ENCODE results near the gene AMOTL2. TPM values are rescaled to one million over a fixed set of nuclear protein-coding genes. Genes with fewer than 3 reads are reported as not detected.

AMOTL2 gene
- total RNA-seq (2022; extraction: Qiagen RNA extraction; ENCODE audit: low read depth), result 36.3 to 43.2 TPM (median 41.7 TPM) in 5 replicates

GRCh38 chr3:134374105-134374790 lies at the start of gene AMOTL2:
TSS of gene AMOTL2 (minus strand) at chr3:134374447. CDS start at chr3:134371433, 3,014 bp downstream.

Other genes with a start within 250 kb of the AMOTL2 start
- 20.8 to 36.9 TPM (median 28.1 TPM) in 5 replicates for gene RYK, start 123.6 kb downstream of the AMOTL2 start, total RNA-seq (2022; extraction: Qiagen RNA extraction; ENCODE audit: low read depth)
- 34.3 to 51.5 TPM (median 47.6 TPM) in 5 replicates for gene ANAPC13, start 111.5 kb upstream of the AMOTL2 start, total RNA-seq (2022; extraction: Qiagen RNA extraction; ENCODE audit: low read depth)
- gene CEP63, start 111.6 kb upstream of the AMOTL2 start, total RNA-seq (2022; extraction: Qiagen RNA extraction; ENCODE audit: low read depth), result 11.6 to 17.0 TPM (median 14.0 TPM) in 5 replicates

All from A549 treated with RU486 at 1 μM for 4 hours (cell line).